Measurements from ENCODE around the gene DOCK2. TPM values are rescaled to one million over a fixed set of nuclear protein-coding genes. Genes with fewer than 3 reads are reported as not detected.

DOCK2 gene
- total and polyA plus RNA-seq, 2 donors (not counting 3 experiments of a cell fraction or from before 2014, with no cell fraction given) = 0.62 to 4.8 TPM

- DNase-seq (ENCODE audit: low read depth, low spot score) = peak; percentile 65
- Histone ChIP-seq H3K4me2 (ENCODE audit: insufficient read depth, low read length) (peak overlapping the region; percentile 12), H3K27me3 (ENCODE audit: control insufficient read depth in 2 of 2, insufficient read depth in 2 of 2, low read length in 2 of 2) (no peaks in the 10 kb centered on the region), H3K9ac (replicated peaks; ENCODE audit: extremely low read depth, insufficient read depth, low read length) (no peak overlapping the region), H4K20me1 (replicated peaks; ENCODE audit: control insufficient read depth, extremely low read depth, insufficient read depth, low read length) (no peaks in the 10 kb centered on the region), H3K9me3 (replicated peaks; ENCODE audit: control insufficient read depth, insufficient read depth, low read length) (no peaks in the 10 kb centered on the region), H3K79me2 (ENCODE audit: control insufficient read depth, insufficient read depth, low read length) (no peaks in the 10 kb centered on the region), H2AFZ (ENCODE audit: low read depth, low read length) (peak overlapping the region; percentile 35), H3K4me3 (replicated peaks in 1 of 3; ENCODE audit: insufficient read depth in 1 of 3, low read depth in 1 of 3, low read length in 3 of 3) (no peak overlapping the region), H3K9me1 (replicated peaks; ENCODE audit: control insufficient read depth, extremely low read depth, insufficient read depth, low read length) (no peaks in the 10 kb centered on the region), H3K4me1 (ENCODE audit: control insufficient read depth, extremely low read depth, insufficient read depth, low read length) (peaks cover 13% of the 10 kb centered on the region), H3K36me3 (ENCODE audit: control insufficient read depth in 2 of 2, extremely low read depth in 1 of 2, insufficient read depth in 2 of 2, low read length in 2 of 2) (no peaks in the 10 kb centered on the region), H3K27ac (ENCODE audit: insufficient read depth, low read depth, low read length) (peak overlapping the region; percentile 37)
- no TSS peak for BruUV-seq (replicated peaks)
- dilution Hi-C loops (cut with MboI; ENCODE audit: extremely low pct_ligation_motif_present, low sequenced_read_pairs) = no loop called here
- FAIRE-seq = peak; percentile 87
- intact Hi-C loops (cut with micrococcal nuclease) = no loop called here
- ChIA-PET CTCF (no interaction called here), POLR2A (no interaction called here)
- TF ChIP-seq MYC (IDR thresholded peaks at IDR 0.05; ENCODE audit: low read depth, low read length) (no peak), GATA2 (IDR thresholded peaks at IDR 0.05; ENCODE audit: insufficient read depth, insufficient read length, low read depth, low read length) (peak; percentile 94), FOS (IDR thresholded peaks at IDR 0.05; ENCODE audit: borderline replicate concordance, insufficient read depth, low read length) (peak; percentile 72), MAX (IDR thresholded peaks at IDR 0.05; ENCODE audit: insufficient read depth, insufficient read length) (no peak), CTCF (IDR thresholded peaks at IDR 0.05; ENCODE audit: extremely low read depth in 1 of 2, insufficient read depth in 1 of 2, low read depth in 1 of 2, low read length in 2 of 2) (no peak), JUN (IDR thresholded peaks at IDR 0.05; ENCODE audit: borderline replicate concordance, insufficient read depth, insufficient read length, low read depth) (peak; percentile 32), EZH2 (IDR thresholded peaks at IDR 0.05; ENCODE audit: borderline replicate concordance, low read depth, low read length, severe bottlenecking) (no peak), POLR2A (IDR thresholded peaks at IDR 0.05; ENCODE audit: low read depth, low read length) (no peak), POLR2AphosphoS5 (IDR thresholded peaks at IDR 0.05; ENCODE audit: insufficient read depth, low read depth, low read length) (peak; percentile 59)
These were observed 13.7 kb downstream of the DOCK2 start for GRCh38 chr5:169650701-169651331.
